ENCODE results near the gene NF1. TPM values are rescaled to one million over a fixed set of nuclear protein-coding genes. Genes with fewer than 3 reads are reported as not detected.
"Not testable (repeated sequence)": the region's sequence is repeated elsewhere in the genome, so short reads cannot be mapped to it uniquely, and the experiment has no call there.

The NF1 gene
- total RNA-seq, 1 experiment from 2014 or later = 41.0 TPM

DNA sequence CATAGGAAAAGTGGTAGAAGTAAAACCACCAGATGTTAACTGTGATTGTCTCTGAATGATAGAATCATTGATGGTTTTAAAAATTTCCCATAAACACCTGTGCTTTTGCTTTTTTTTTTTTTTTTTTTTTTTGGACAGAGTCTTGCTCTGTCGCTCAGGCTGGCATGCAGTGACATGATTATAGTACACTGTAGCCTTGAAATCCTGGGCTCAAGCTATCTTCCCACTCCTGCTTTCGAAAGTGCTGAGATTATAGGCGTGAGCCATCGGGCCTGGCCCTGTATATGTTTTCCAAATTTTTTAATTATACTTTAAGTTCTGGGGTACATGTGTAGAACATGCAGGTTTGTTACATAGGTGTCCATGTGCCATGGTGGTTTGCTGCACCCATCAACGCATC, 80.5 kb downstream of the NF1 start:
- no peak for DNase-seq (ENCODE audit: low spot score)

GRCh38 chr17:31176143-31176542, 81.4 kb downstream of the NF1 start:
- not testable (repeated sequence) for DNase-seq (ENCODE audit: low spot score)

DNA sequence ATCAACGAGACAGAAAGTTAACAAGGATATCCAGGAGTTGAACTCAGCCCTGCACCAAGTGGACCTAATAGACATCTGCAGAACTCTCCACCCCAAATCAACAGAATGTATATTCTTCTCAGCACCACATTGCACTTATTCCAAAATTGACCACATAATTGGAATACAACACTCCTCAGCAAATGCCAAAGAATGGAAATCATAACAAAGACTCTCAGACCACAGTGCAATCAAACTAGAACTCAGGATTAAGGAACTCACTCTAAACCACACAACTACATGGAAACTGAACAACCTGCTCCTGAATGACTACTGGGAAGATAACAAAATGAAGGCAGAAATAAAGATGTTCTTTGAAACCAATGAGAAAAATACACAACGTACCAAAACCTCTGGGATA, 84.2 kb downstream of the NF1 start:
- DNase-seq (ENCODE audit: low spot score) = not testable (repeated sequence)

GRCh38 chr17:31195305-31195704, 100.5 kb downstream of the NF1 start:
- DNase-seq (ENCODE audit: low spot score) = no peak

- DNase-seq (ENCODE audit: low spot score) = no peak
Measured at GRCh38 chr17:31198026-31198425, 103.2 kb downstream of the NF1 start.

DNA sequence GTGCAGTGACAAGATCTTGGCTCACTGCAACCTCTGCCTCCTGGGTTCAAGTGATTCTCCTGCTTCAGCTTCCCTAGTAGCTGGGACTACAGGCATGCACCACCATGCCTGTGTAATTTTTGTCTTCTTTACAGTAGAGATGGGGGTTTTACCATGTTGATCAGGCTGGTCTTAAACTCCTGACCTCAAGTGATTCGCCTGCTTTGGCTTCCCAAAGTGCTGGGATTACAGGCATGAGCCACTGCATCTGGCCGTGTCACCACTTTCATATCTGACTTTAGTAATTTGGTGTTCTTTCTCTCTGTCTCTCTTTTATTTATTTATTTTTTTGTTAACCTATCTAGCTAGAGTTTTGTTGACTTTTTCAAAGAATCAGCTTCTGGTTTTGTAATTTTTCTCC, 103.9 kb downstream of the NF1 start:
- not testable (repeated sequence) for DNase-seq (ENCODE audit: low spot score)

DNA sequence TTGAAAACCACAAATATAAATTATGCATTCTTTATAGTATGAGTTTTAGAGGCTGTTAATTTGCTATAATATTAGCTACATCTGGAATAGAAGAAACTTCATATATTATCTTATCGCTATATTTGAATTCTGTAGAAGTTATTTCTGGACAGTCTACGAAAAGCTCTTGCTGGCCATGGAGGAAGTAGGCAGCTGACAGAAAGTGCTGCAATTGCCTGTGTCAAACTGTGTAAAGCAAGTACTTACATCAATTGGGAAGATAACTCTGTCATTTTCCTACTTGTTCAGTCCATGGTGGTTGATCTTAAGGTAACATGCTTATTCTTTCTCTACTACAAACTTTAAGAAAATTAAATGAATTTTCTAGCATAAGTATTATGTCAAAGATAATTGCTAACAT, 105.5 kb downstream of the NF1 start:
- DNase-seq (ENCODE audit: low spot score) = no peak

GRCh38 chr17:31202968-31203367, 108.2 kb downstream of the NF1 start:
- no peak for DNase-seq (ENCODE audit: low spot score)

- no peak for DNase-seq (ENCODE audit: low spot score)
Measured at GRCh38 chr17:31211352-31212012, 116.7 kb downstream of the NF1 start.

DNA sequence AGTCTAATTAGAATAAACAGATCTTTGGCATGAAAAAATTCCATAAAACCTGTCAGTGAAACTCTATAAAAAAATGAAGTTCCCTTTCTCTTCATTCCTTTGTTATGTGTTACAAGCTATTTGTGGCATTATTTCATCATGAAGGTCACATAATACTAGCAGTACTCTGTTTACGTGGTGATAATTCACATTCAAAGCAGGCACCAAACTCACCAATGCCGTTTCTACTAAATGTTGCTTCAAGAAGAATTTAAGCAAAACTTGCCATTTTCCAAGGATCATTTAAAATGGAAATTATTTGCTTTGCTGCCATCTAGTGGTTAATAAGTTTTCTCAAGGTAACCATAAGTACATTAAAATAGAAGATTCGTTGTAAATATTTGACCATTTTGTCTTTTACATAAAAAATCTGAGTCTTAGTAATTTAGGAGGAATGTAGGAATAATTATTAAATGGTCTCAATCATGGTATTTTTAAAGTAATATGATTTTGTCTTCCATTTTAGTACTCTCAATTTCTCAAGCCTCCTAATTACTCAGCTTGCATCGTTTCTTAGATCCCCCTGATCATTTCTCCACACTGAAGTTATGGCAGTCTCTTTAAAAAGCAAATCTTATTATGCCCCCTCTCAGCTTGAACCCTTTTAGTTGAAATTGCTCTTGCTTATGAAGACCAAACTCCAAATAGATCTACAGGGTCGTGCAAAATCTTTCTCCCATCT, 121.4 kb downstream of the NF1 start:
- peak; percentile 75 for DNase-seq (ENCODE audit: low spot score)

DNA sequence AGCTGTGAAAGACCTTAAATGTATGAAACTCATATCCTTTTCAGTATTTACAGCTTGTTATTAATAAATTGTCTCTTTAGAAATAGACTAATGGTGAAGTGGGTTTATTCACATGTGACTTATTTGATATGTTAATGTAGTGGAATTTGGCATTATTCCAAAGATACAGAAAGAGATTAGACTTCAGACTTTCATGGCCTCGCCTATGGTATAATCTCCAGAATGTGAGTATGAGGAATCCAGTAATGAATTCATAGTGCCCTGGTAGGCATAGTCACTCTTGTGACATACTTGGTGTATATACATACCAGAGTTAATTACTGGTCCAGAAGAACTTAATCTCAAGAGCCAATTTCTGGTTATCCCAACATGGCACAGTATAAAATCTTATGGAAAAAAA, 129.6 kb downstream of the NF1 start:
- DNase-seq (ENCODE audit: low spot score) = peak; percentile 29

DNA sequence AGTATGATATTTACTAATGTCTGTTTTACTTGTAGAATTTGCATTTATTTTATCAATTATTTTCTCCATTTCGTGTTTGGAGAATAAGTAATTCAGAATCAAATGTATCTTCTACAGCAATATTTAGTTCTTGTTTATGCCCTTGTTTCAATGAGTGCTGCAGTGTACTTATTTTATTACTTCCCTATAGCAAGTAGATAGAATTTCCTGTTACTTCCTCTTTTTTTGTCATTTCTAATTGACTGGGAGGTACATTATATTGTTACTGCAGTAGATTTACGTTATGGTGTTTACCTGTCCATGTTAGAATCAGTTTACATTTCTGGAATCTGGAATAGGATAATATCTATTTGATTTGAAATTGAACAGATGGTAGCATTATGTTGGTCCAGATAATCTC, 131.1 kb downstream of the NF1 start:
- no peak for DNase-seq (ENCODE audit: low spot score)

GRCh38 chr17:31226373-31226772, 131.6 kb downstream of the NF1 start:
- DNase-seq (ENCODE audit: low spot score) = no peak

GRCh38 chr17:31226950-31227349, 132.2 kb downstream of the NF1 start:
- no peak for DNase-seq (ENCODE audit: low spot score)

DNA sequence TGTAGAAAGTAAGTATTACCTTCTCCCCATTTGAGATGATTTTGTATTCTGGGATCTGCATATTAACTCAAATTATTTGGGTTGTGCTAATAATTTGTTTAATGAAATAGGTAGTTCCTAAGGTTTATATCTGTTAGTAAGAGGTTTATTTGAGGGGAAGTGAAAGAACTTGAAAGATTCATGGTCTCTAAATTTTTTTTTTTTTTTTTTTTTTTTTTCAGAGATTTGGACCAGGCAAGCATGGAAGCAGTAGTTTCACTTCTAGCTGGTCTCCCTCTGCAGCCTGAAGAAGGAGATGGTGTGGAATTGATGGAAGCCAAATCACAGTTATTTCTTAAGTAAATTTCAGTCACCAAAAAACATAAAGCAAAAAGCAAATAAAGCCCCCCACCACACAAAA, 137.1 kb downstream of the NF1 start:
- DNase-seq (ENCODE audit: low spot score) = no peak

DNA sequence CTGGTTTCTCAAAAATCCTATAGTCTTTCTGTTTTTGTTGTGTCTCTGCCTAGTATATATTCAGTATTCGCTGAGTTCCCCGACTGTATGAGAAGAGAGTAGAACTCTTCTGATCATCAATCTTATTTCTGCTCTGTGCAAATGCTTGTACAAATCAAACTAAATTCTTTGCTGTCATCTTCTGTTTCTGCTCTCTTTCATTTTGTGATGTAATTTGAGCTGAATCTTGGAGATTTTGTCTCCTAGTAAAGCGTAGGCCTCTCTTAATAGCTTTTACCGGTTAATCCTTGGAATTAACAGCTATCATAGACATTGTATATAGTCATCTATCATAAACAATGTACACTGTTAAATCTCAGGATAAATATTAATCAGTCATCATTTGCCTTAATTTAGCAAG, 140.3 kb downstream of the NF1 start:
- DNase-seq (ENCODE audit: low spot score) = no peak

DNA sequence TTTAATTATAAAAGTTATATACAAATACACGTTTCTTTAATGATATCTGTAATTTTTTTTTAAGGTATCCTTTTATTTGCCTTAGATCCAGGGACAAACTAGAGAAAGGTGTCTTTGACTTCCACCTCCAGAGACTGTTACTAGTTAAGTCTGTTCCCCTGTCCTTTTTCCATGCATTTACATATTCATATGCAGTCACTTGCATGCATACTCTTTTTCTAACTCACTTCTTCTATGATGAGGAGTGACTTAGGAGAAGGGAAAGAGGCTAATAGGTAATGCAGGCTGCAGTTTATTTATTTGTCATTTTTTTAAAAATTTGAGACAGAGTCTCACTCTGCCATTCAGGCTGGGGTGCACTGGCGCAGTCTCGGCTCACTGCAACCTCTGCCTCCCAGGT, 141.4 kb downstream of the NF1 start:
- DNase-seq (ENCODE audit: low spot score) = no peak

DNA sequence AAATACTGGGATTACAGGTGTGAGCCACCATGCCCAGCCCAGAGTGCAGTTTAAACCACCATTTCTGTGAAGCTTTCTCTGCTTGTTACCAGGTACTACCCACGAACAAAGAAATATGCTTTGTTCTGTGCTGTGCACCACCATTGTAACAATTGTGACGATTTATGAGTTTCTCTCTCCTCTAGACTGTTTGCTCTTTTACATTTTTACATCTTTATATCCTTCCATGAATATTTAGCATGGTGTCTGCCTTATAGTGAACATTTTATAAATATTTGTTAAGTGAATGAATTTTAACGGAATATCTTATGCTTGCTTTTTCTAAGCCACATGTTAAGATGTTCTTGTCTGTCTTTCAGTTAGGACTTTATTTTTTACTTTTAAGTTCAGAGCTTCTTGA, 141.9 kb downstream of the NF1 start:
- DNase-seq (ENCODE audit: low spot score) = no peak

DNA sequence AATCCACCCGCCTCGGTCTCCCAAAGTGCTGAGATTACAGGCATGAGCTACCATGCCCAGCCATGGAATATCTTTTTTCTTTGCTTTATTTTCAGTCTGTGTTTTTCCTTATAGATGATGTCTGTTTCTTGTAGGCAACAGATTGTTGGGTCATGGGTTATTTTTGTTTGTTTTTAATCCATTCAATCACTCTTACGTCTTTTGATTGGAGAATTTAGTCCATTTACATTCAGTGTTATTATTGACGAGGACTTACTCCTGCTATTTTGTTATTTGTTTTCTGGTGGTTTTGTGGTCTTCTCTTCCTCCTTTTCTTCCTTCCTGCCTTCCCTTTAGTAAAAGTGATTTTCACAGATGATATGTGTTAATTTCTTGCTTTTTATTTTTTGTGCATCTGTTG, 146.3 kb downstream of the NF1 start:
- DNase-seq (ENCODE audit: low spot score) = no peak

DNA sequence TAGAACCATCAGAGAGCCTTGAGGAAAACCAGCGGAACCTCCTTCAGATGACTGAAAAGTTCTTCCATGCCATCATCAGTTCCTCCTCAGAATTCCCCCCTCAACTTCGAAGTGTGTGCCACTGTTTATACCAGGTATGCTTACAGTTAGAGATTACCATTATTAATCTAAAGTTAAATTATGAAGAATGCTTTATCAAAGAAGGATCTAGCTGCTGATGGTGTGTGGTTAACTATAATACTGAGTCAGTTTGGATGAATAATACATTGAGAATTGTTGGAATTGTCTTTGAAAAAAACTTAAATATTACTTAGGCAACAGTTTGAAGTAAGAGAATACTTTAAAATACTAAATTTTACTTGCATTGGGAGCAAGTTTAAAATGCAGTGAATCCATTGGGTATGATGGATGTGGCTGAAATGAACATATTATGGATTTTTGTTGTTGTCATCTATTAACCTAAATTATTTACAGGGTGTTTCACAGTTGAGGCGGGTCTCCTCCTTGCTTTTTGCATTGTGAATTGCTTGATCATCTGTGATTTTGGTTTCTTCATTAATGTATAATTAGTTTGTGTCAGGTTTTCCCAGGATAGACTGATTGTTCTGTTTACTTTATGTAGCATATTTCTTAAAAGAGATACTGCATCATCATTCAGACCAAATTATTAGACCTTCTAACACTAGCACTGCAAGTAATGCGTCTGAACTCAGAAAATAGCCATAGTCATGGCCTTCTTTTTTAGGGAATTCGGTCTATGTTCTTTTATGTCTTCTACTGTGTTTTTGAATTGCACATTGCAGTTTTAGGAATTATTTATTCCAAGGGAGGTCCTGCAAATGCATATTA, 154.4 kb downstream of the NF1 start:
- DNase-seq (ENCODE audit: low spot score) = no peak

DNA sequence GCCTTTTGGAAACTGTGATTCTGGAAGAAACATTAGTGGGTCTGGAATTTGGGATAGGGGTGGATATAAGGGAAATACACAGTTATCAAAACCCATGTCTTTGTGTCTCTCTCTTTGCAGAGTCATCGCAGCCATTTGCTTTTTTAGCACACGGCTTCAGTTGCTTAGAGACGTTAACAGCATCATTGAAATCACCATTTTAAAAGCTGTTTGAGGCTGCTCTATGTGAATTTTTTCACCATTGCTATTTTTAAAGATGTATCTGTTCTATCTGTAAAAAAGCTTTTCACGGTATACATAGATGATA, 155.0 kb downstream of the NF1 start:
- DNase-seq (ENCODE audit: low spot score) = no peak

DNA sequence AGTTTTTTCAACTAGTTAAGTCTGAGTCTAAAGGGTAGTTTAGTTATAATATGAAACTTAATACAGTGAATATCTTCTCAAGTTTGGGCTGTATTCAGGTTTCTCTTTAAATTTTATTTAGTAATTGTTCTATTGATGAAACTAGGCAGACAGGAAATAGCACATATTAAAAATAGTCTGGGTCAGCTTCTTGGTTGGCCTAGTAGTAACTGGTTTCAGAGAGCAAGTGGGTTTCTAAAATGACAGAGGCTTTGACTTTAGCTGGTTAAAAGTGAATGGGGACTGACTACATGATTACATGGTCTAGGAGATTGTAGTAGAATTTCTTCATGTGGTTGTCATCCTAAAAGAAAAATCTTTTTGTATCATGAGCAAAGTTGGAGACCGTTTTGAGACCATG, 155.5 kb downstream of the NF1 start:
- DNase-seq (ENCODE audit: low spot score) = no peak
